ENCODE measurements around the gene CPT1B. TPM values are rescaled to one million over a fixed set of nuclear protein-coding genes. Genes with fewer than 3 reads are reported as not detected.

CPT1B gene
- total RNA-seq, 1 donor from 2014 or later: 12.7 TPM

- no peak overlapping the region for H3K4me3 ChIP-seq
- intact Hi-C loops (cut with DNase I): no loop called here
- TF ChIP-seq, protein P1, sequence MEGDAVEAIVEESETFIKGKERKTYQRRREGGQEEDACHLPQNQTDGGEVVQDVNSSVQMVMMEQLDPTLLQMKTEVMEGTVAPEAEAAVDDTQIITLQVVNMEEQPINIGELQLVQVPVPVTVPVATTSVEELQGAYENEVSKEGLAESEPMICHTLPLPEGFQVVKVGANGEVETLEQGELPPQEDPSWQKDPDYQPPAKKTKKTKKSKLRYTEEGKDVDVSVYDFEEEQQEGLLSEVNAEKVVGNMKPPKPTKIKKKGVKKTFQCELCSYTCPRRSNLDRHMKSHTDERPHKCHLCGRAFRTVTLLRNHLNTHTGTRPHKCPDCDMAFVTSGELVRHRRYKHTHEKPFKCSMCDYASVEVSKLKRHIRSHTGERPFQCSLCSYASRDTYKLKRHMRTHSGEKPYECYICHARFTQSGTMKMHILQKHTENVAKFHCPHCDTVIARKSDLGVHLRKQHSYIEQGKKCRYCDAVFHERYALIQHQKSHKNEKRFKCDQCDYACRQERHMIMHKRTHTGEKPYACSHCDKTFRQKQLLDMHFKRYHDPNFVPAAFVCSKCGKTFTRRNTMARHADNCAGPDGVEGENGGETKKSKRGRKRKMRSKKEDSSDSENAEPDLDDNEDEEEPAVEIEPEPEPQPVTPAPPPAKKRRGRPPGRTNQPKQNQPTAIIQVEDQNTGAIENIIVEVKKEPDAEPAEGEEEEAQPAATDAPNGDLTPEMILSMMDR (IDR thresholded peaks at IDR 0.05): peak; percentile 13
- no peaks in the 10 kb centered on the region for H3K4me1 ChIP-seq
- no peaks in the 10 kb centered on the region for H3K9me3 ChIP-seq
- no peaks in the 10 kb centered on the region for H3K27me3 ChIP-seq
- H3K36me3 ChIP-seq: no peaks in the 10 kb centered on the region
- peak; percentile 92 for DNase-seq
- peak; percentile 91 for ATAC-seq
- peak overlapping the region; percentile 24 for H3K27ac ChIP-seq
Measured at GRCh38 chr22:50613291-50613981, 35.2 kb upstream of the CPT1B start.

DNA sequence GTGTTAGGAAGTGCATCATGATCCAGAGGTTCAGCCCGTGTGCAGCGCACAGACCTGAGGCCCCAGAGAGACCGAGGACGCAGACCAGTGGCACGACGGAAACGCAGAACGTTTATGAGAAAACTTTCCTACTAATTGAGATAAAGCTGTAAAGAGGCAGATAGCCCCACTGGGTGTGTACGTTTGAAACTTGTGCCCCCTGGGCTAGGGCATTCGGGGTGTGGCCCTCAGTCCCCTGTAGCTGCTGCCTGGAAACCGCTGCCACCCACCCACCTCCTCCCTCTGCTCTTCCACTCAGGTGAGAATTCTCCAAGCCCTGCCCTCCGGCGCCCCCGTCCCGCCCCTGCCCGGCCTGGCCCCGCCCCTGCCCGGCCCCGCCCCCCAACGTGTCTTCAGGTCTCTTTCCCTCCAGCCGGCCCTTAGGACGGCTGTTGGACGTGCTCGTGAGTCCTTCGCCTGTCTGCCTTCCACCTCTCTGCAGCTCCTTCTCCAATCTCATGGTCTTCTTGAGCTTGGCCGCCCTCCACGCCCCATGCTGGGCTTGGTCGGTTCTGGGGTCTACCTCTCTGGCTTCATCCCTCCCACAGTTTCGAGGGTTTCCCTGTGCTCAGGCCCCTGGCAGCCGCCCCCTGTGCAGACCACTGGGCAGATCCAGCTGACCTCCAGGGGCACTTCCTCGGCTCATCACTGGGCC is 34.4 kb upstream of the CPT1B start:
- Histone ChIP-seq H3K36me3 (no peaks in the 10 kb centered on the region), H3K9me3 (no peaks in the 10 kb centered on the region), H3K27me3 (no peaks in the 10 kb centered on the region), H3K27ac (peak overlapping the region; percentile 24), H3K4me3 (no peak overlapping the region), H3K4me1 (no peaks in the 10 kb centered on the region)
- TF ChIP-seq, protein P1 (IDR thresholded peaks at IDR 0.05): no peak
- intact Hi-C loops (cut with DNase I): no loop called here
- no peak for DNase-seq
- ATAC-seq: peak; percentile 71

GRCh38 chr22:50612168-50612527 is 33.9 kb upstream of the CPT1B start:
- Histone ChIP-seq H3K27ac (no peak overlapping the region), H3K27me3 (no peaks in the 10 kb centered on the region), H3K9me3 (no peaks in the 10 kb centered on the region), H3K4me3 (no peak overlapping the region), H3K4me1 (no peaks in the 10 kb centered on the region), H3K36me3 (no peaks in the 10 kb centered on the region)
- no peak for ATAC-seq
- DNase-seq: no peak
- TF ChIP-seq, protein P1 (IDR thresholded peaks at IDR 0.05): no peak
- intact Hi-C loops (cut with DNase I): no loop called here

GRCh38 chr22:50611341-50612060 is 33.3 kb upstream of the CPT1B start:
- intact Hi-C loops (cut with DNase I): no loop called here
- ATAC-seq: no peak
- TF ChIP-seq, protein P1 (IDR thresholded peaks at IDR 0.05): no peak
- DNase-seq: no peak
- Histone ChIP-seq H3K27ac (no peak overlapping the region), H3K36me3 (no peaks in the 10 kb centered on the region), H3K4me3 (no peak overlapping the region), H3K9me3 (no peaks in the 10 kb centered on the region), H3K4me1 (no peaks in the 10 kb centered on the region), H3K27me3 (no peaks in the 10 kb centered on the region)

- H3K27me3 ChIP-seq: peaks cover 5% of the 10 kb centered on the region
- H3K4me1 ChIP-seq: no peaks in the 10 kb centered on the region
- H3K27ac ChIP-seq: no peak overlapping the region
- H3K9me3 ChIP-seq: no peaks in the 10 kb centered on the region
- TF ChIP-seq, protein P1 (IDR thresholded peaks at IDR 0.05): no peak
- ATAC-seq: no peak
- H3K4me3 ChIP-seq: no peak overlapping the region
- no peaks in the 10 kb centered on the region for H3K36me3 ChIP-seq
- DNase-seq: no peak
- intact Hi-C loops (cut with DNase I): no loop called here
Measured at GRCh38 chr22:50610581-50610980, 32.4 kb upstream of the CPT1B start.
